Activated CD4-positive, alpha-beta T cell treated with anti-CD3 and anti-CD28 coated beads for 36 hours (primary cell): Measurements from ENCODE around the gene CCDC12. TPM values are rescaled to one million over a fixed set of nuclear protein-coding genes. Genes with fewer than 3 reads are reported as not detected.
A peak's percentile ranks its signal among the peaks of the same experiment; 100 is the strongest.

Source experiments
- ATAC-seq: fragments of 200-7000 bp; cut with Tn5 transposase; one replicate; pipeline ENCODE4 v1.10.0; 2021; ENCODE audit warnings: mild to moderate bottlenecking, moderate library complexity
- CTCF ChIA-PET: fragments of 350-600 bp; sonication (Branson Sonifier 250); formaldehyde crosslinking; loops from one replicate; lab custom pipeline; 2021; ENCODE audit warnings: antibody characterized with exemption; lab: Charles Lee
- POLR2A ChIA-PET: fragments of 350-600 bp; sonication (Branson Sonifier 250); formaldehyde crosslinking; loops from one replicate; lab custom pipeline; 2021; ENCODE audit warnings: antibody characterized with exemption, inconsistent platforms; lab: Charles Lee
- DNase-seq: peaks from one replicate; pipeline ENCODE4 v3.0.0-alpha.2; 2020
- H3K27ac Mint-ChIP-seq: one replicate; pipeline ENCODE4 v1.8.0; 2021; ENCODE audit warnings: mixed read lengths
- H3K27me3 Mint-ChIP-seq: one replicate; pipeline ENCODE4 v1.8.0; 2021; ENCODE audit warnings: mixed read lengths
- H3K36me3 Mint-ChIP-seq: one replicate; pipeline ENCODE4 v1.8.0; 2021; ENCODE audit warnings: low read depth, mixed read lengths
- H3K4me1 Mint-ChIP-seq: one replicate; pipeline ENCODE4 v1.8.0; 2021; ENCODE audit warnings: mixed read lengths
- H3K4me3 Mint-ChIP-seq: one replicate; pipeline ENCODE4 v1.8.0; 2021; ENCODE audit warnings: mild to moderate bottlenecking, moderate library complexity, mixed read lengths
- H3K9me3 Mint-ChIP-seq: one replicate; pipeline ENCODE4 v1.8.0; 2021; ENCODE audit warnings: low read depth, mixed read lengths
- intact Hi-C, 2 experiments: fragments of 100-400 bp; cut with DNase I in 1 of 2; cut with micrococcal nuclease in 1 of 2; formaldehyde crosslinking; loops; one replicate each; pipeline versions ENCODE4 v1.14.2 to v1.15.1; 2022 to 2024; cut with DNase I, micrococcal nuclease
- total RNA-seq, 2 experiments: library from RNA; stranded (reverse); gene quantifications; one replicate each; pipeline ENCODE4 v1.2.3, GENCODE V29; 2021

The CCDC12 gene
- total RNA-seq, 2 experiments from 2014 or later, result 45.4 to 47.8 TPM

GRCh38 chr3:46935168-46935858, 41.2 kb downstream of the CCDC12 start:
- CTCF ChIA-PET, result interaction anchor here (0.6 to 1.3 kb wide), 8 partner anchors 12 to 211 kb away, joined by 3 to 5 read pairs (median 3); no protein-coding TSS in a partner anchor
- Mint-ChIP-seq H3K9me3 (no peaks in the 10 kb centered on the region), H3K36me3 (peaks cover 35% of the 10 kb centered on the region), H3K27me3 (no peaks in the 10 kb centered on the region), H3K4me1 (peaks cover 38% of the 10 kb centered on the region), H3K4me3 (no peak overlapping the region), H3K27ac (peak overlapping the region; percentile 37)
- ATAC-seq, result peak; percentile 51
- POLR2A ChIA-PET, result interaction anchor here (0.6 kb wide), 1 partner anchor 45 kb away, joined by 4 read pairs; no protein-coding TSS in a partner anchor
- intact Hi-C loops, result no loop called here
- no peak for DNase-seq

GRCh38 chr3:46934498-46935167, 41.9 kb downstream of the CCDC12 start:
- Mint-ChIP-seq H3K27me3 (no peaks in the 10 kb centered on the region), H3K27ac (no peak overlapping the region), H3K36me3 (peaks cover 32% of the 10 kb centered on the region), H3K4me1 (peaks cover 38% of the 10 kb centered on the region), H3K9me3 (no peaks in the 10 kb centered on the region), H3K4me3 (no peak overlapping the region)
- ChIA-PET CTCF (interaction anchor here (0.6 to 1.3 kb wide), 3 partner anchors 12 to 211 kb away, joined by 3 to 5 read pairs (median 4); no protein-coding TSS in a partner anchor), POLR2A (interaction anchor here (0.6 kb wide), 1 partner anchor 116 kb away, joined by 3 read pairs; no protein-coding TSS in a partner anchor)
- ATAC-seq (no peak), DNase-seq (no peak)
- intact Hi-C loops, result no loop called here

- Mint-ChIP-seq H3K36me3 (peaks cover 33% of the 10 kb centered on the region), H3K27ac (no peak overlapping the region), H3K4me3 (no peak overlapping the region), H3K27me3 (no peaks in the 10 kb centered on the region), H3K9me3 (no peaks in the 10 kb centered on the region), H3K4me1 (peaks cover 43% of the 10 kb centered on the region)
- intact Hi-C loops, result no loop called here
- ChIA-PET POLR2A (interaction anchor here (0.6 kb wide), 1 partner anchor 117 kb away, joined by 3 read pairs; no protein-coding TSS in a partner anchor), CTCF (interaction anchor here (0.6 to 1.3 kb wide), 4 partner anchors 11 to 212 kb away, joined by 3 to 5 read pairs (median 4); no protein-coding TSS in a partner anchor)
- DNase-seq (no peak), ATAC-seq (no peak)
Measured at GRCh38 chr3:46934072-46934471, 42.5 kb downstream of the CCDC12 start.

- H3K27me3 Mint-ChIP-seq, result no peaks in the 10 kb centered on the region
- ChIA-PET CTCF (interaction anchor here (0.6 to 1.3 kb wide), 5 partner anchors 24 to 209 kb away, joined by 3 read pairs; no protein-coding TSS in a partner anchor), POLR2A (no interaction called here)
- H3K36me3 Mint-ChIP-seq, result peaks cover 36% of the 10 kb centered on the region
- DNase-seq, result no peak
- no peak overlapping the region for H3K4me3 Mint-ChIP-seq
- H3K4me1 Mint-ChIP-seq, result peaks cover 51% of the 10 kb centered on the region
- H3K9me3 Mint-ChIP-seq, result peaks cover 3% of the 10 kb centered on the region
- no peak overlapping the region for H3K27ac Mint-ChIP-seq
- intact Hi-C loops, result no loop called here
- no peak for ATAC-seq
Measured at GRCh38 chr3:46933261-46933660, 43.3 kb downstream of the CCDC12 start.

GRCh38 chr3:46932455-46933225, 43.9 kb downstream of the CCDC12 start:
- intact Hi-C loops, result no loop called here
- no peak for ATAC-seq
- H3K4me1 Mint-ChIP-seq, result peaks cover 56% of the 10 kb centered on the region
- H3K9me3 Mint-ChIP-seq, result peaks cover 3% of the 10 kb centered on the region
- no peak overlapping the region for H3K4me3 Mint-ChIP-seq
- H3K27ac Mint-ChIP-seq, result peak overlapping the region; percentile 30
- peaks cover 32% of the 10 kb centered on the region for H3K36me3 Mint-ChIP-seq
- ChIA-PET CTCF (interaction anchor here (0.6 to 1.3 kb wide), 5 partner anchors 23 to 210 kb away, joined by 3 read pairs; no protein-coding TSS in a partner anchor), POLR2A (no interaction called here)
- no peaks in the 10 kb centered on the region for H3K27me3 Mint-ChIP-seq
- no peak for DNase-seq

GRCh38 chr3:46931631-46932331, 44.8 kb downstream of the CCDC12 start:
- Mint-ChIP-seq H3K27me3 (no peaks in the 10 kb centered on the region), H3K27ac (peak overlapping the region; percentile 30), H3K4me1 (peaks cover 64% of the 10 kb centered on the region), H3K36me3 (peaks cover 36% of the 10 kb centered on the region), H3K9me3 (peaks cover 3% of the 10 kb centered on the region), H3K4me3 (no peak overlapping the region)
- ChIA-PET POLR2A (interaction anchor here (1.4 kb wide), 1 partner anchor 10 kb away, joined by 4 read pairs; no protein-coding TSS in a partner anchor), CTCF (interaction anchor here (0.7 to 2.0 kb wide), 5 partner anchors 9 to 238 kb away, joined by 3 to 5 read pairs (median 3); no protein-coding TSS in a partner anchor)
- intact Hi-C loops, result no loop called here
- no peak for ATAC-seq
- no peak for DNase-seq

- Mint-ChIP-seq H3K27ac (peak overlapping the region; percentile 64), H3K4me1 (peaks cover 64% of the 10 kb centered on the region), H3K4me3 (no peak overlapping the region), H3K36me3 (peaks cover 32% of the 10 kb centered on the region), H3K27me3 (no peaks in the 10 kb centered on the region), H3K9me3 (peaks cover 3% of the 10 kb centered on the region)
- ChIA-PET CTCF (interaction anchor here (0.7 to 2.0 kb wide), 7 partner anchors 8 to 244 kb away, joined by 3 to 5 read pairs (median 3); no protein-coding TSS in a partner anchor), POLR2A (interaction anchor here (1.4 kb wide), 1 partner anchor 10 kb away, joined by 4 read pairs; no protein-coding TSS in a partner anchor)
- ATAC-seq (no peak), DNase-seq (no peak)
- intact Hi-C loops, result no loop called here
Measured at GRCh38 chr3:46930945-46931403, 45.6 kb downstream of the CCDC12 start.

- Mint-ChIP-seq H3K4me3 (no peak overlapping the region), H3K36me3 (peaks cover 32% of the 10 kb centered on the region), H3K9me3 (peaks cover 3% of the 10 kb centered on the region), H3K27me3 (no peaks in the 10 kb centered on the region), H3K4me1 (peaks cover 59% of the 10 kb centered on the region), H3K27ac (peak overlapping the region; percentile 64)
- intact Hi-C loops, result no loop called here
- DNase-seq (no peak), ATAC-seq (no peak)
- ChIA-PET CTCF (interaction anchor here (0.6 to 2.0 kb wide), 8 partner anchors 8 to 462 kb away, joined by 3 to 5 read pairs (median 4); no protein-coding TSS in a partner anchor), POLR2A (interaction anchor here (1.4 kb wide), 1 partner anchor 11 kb away, joined by 4 read pairs; no protein-coding TSS in a partner anchor)
Measured at GRCh38 chr3:46930166-46930944, 46.2 kb downstream of the CCDC12 start.

- H3K4me3 Mint-ChIP-seq, result no peak overlapping the region
Measured at GRCh38 chr3:46929324-46929723, 47.2 kb downstream of the CCDC12 start.

More at GRCh38 chr3:46929324-46929723, 47.2 kb downstream of the CCDC12 start:
- H3K4me1 Mint-ChIP-seq, result peaks cover 55% of the 10 kb centered on the region
- peaks cover 35% of the 10 kb centered on the region for H3K36me3 Mint-ChIP-seq
- peaks cover 3% of the 10 kb centered on the region for H3K9me3 Mint-ChIP-seq
- H3K27me3 Mint-ChIP-seq, result no peaks in the 10 kb centered on the region
- CTCF ChIA-PET, result interaction anchor here (0.6 to 1.5 kb wide), 3 partner anchors 9 to 36 kb away, joined by 3 read pairs; no protein-coding TSS in a partner anchor
- ATAC-seq (no peak), DNase-seq (no peak)
- H3K27ac Mint-ChIP-seq, result peak overlapping the region; percentile 31
- POLR2A ChIA-PET, result no interaction called here
- intact Hi-C loops, result loop anchor here in 1 of 2 experiments (10.0 kb wide), 1 partner anchor 215 kb away; no protein-coding TSS in a partner anchor
